Activated CD4-positive, alpha-beta T cell treated with anti-CD3 and anti-CD28 coated beads for 24 hours (primary cell): ENCODE data around the gene OSBPL10.
"Not testable (repeated sequence)": the region's sequence is repeated elsewhere in the genome, so short reads cannot be mapped to it uniquely, and the experiment has no call there.

Experiments
- DNase-seq, 2 donors: peaks; one replicate each; pipeline ENCODE4 v3.0.0-alpha.2; 2020; ENCODE audit warnings: low read depth in 2 of 2

OSBPL10 gene

DNA sequence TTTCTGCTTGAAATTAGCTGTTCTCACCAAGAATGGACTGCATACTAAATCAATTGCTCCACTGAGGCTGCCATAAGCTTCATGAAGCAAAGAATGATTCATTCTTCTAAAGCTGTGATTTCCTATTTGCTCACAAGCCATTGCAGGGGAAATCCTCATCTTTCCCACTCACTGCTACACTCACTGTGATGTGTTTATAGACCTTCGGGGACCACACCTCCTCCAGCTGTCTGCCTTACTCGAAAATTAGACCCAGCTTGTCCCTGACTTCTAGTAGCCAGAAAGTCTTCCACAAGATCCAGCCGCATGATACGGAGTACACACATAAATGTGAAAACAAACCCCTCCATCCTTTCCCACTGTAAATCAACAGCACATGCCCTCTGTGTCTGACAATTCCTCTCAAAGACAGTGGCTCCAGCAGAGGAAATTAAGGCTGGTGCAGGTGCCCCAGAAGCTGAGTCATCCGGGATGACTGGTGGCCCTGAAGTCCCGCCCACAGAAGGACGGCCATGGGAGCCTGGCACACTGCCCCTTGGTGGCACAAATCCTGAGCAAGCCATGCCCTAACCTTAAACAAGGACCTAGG lies 276.4 kb downstream of the OSBPL10 start:
- peak in 1 of 2 donors; percentile 2 for DNase-seq

DNA sequence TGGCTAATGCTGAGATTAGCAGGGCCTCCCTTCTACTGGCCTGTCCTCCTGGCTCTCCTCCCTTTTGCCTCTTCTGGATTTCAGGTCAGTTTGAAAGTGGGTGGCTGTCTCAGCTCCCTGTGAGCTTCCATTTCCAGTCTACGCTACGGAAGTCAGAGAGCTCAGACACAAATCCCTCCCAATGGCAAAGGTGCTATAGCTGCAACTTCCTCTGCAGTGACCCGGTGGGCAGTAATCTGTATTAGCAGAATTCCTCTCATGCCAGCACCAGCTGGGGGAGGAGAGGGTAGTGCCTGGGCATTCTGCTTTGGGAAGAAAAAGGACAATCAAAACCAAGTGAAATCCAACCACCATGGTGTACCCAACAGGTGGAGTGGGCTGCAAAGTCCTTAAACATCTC lies 276.9 kb downstream of the OSBPL10 start:
- no peak for DNase-seq

GRCh38 chr3:31701286-31701685 lies 279.8 kb downstream of the OSBPL10 start:
- no peak for DNase-seq

DNA sequence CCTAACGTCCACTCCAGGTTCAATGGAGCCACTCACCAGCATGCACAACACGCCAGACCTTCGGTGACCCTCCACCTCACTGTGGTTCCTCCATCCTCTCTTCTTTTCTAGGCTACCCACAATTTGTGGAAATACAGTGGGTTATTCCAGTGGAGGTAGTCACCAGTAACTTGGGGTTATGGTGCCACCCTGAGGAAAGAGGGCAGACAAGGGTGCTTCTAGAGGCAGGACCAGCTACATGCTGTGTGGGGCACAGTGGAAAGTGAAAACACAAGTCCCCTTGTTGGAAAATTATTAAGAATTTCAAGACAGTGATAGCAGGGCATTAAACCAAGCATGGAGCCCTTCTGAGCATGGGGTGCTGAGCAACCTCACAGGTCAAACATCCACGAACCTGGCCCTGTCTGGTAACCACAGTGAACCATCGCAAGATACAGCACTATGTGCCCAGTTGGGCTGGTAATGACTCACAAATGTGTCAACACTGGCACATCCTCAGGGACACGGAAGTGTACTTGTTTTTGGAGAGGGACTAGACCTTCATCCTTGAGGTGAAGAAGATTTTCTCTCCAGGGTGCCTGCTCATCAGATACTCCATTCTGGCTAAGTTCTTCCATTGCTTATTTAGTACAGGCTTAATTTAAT lies 281.6 kb downstream of the OSBPL10 start:
- DNase-seq = no peak

DNA sequence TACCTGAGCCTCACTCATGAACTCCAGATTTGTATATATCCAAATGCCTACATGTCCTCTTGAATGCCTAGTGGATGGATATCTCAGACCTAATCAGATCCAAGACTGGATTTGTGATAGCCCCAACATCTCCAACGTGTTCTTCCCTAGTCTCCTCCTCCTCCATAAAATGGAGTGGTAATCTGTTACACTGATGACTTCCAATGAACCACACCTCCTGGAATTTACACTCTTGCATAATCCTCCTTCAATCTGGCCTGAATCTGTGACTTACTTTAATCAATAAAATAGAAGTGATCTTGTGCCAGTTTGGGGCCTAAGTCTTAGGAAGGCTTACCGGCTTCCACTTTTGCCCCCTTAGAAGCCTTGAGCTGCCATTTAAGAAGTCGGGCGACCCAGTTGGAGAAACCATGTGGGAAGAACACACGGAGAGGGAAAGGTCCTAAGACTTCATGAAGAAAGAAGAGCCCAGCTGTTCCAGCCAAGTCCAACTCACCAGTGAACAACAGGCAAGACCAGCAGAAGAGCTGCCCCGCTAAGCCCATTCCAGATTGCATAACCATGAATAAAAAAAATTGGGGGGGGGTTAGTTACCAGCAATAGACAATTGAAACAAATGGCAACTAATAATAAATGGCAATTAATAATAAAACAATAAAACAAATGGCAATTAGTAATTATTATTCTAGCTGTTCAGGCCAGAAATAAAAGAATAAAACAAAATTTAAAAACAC lies 284.1 kb downstream of the OSBPL10 start:
- DNase-seq = no peak

DNA sequence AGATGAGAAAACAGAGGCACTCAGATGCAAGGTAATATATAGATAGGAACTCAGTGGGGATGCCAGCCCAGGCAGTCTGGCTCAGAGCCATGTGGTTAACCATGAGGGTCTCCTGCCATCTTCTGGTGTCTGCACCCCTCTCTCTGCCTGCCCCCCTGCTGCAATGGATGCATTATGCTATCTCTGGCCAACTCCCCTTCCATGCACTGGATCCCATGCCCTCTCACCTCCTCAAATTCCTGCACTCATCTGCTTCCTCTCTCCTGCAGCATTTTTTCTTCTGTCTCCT lies 285.1 kb downstream of the OSBPL10 start:
- DNase-seq = no peak

DNA sequence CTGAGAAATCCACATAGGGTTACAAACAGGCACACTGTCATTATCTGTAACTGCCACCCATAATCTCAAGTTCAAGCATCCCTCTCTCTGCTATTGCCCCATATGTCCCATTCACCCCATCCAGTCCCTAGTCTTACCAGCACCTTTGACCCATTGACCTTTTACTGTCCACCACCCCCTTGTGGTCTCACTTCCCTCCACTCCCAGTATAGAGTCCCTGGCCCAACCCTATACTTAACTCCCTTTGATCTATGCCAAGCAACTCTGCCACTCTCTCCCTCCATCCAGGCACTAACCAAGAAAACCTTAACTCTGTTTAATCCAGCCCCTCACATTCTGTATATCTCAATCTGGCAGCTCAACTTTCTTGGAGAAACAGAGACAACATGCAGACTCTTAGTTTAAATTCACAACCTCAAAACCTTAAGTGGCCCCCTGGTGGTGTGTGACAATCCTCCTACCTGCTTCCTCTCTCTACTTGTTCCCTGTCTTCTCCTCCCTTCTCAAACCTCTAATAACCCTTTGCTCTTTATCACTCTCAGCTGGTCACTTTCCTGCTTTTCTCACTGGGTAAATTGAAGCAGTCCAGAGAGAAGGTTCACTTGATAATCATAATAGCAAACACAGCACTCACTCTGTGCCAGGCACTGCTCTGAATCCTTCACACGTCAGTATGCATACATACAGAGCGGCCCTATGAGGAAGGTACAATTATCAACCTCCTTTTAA lies 285.6 kb downstream of the OSBPL10 start:
- DNase-seq = no peak

GRCh38 chr3:31693346-31693745 lies 287.7 kb downstream of the OSBPL10 start:
- no peak for DNase-seq

DNA sequence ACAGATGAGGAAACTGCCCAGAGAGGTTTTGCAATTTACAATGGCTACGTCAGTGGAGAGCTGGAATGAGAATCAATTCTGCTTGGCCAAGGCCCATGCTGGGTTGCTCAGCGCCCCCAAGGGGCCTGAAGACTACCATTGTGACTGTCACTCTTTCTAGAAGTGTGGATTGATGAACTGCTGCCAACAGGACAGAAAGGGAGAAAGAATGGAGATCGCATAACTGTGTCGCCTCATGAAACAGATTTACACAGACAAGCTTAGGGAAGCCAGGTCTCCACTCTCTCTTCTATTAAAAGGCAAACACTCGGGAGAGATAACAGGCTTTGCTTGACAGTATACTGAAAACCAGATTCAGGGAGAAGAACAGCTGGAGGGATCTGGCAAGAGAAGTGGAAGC lies 288.3 kb downstream of the OSBPL10 start:
- DNase-seq = no peak

DNA sequence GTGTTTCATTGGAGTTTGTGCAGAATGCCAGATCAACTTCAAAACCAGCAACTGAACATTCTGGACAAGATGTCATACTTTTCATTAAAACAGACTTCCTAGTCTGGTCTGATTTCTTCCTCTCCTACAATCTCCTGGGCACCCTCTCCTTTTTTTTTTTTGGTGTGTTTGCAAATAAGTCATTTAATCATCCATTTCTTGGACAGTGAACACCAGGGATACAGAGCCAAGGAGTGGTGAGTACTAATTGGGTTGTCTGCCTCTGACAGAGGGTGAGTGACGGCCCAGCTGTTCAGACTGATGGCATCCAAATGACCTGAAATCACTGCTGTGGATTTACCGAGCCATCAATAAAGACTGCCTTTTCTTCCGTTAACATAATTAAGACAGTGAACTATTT lies 290.3 kb downstream of the OSBPL10 start:
- DNase-seq = no peak

DNA sequence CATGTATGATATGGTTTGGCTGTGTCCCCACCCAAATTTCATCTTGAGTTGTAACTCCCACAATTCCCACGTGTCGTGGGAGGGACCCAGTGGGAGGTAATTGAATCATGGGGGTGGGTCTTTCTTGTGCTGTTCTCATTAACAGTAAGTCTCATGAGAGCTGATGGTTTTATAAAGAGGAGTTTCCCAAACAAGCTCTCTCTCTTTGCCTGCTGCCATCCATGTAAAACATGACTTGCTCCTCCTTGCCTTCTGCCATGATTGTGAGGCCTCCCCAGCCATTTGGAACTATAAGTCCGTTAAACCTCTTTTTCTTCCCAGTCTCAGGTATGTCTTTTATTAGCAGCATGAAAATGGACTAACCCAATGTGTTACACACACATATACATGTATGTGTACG lies 291.5 kb downstream of the OSBPL10 start:
- DNase-seq = not testable (repeated sequence)

- DNase-seq = no peak
Measured at GRCh38 chr3:31688984-31689383, 292.1 kb downstream of the OSBPL10 start.

GRCh38 chr3:31687020-31687802 lies 293.9 kb downstream of the OSBPL10 start:
- DNase-seq = no peak

DNA sequence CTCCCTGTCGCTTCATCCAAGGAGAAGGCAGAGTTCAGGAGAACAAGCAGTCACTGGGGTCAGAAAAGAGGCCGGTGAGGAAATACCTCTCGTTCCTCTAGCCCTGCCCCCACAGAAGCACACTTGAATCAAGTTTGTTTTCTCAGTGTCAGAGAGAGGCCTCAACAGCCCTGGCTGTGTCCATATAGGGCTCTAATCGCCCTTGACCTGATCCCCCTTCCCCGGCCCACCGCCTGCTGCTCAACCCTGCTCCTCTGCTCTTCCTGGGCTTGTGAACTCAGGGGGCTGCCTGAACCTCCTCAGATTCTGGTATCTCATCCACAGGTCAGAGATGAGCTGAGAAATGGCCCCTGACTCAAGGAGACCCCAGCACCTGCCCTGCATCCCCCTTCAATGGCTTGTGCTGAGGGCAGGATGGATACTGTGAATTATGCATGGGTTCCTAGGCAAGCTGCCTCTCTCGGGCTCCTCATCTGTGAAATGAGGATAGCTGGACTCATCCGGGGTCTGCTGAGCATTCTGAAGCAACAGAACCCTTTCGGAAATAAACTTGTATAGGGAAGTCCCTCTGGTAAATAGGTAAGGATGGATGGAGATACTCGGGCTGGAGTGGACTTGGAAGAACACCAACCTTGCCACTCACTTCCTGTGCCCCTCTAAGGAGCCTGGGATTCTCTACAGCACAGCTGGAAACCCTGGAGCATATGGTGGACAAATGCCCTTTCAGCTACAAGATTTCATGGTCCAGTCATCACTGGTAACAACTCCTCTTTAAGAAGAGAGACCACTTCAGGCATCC lies 300.8 kb downstream of the OSBPL10 start:
- DNase-seq = no peak

DNA sequence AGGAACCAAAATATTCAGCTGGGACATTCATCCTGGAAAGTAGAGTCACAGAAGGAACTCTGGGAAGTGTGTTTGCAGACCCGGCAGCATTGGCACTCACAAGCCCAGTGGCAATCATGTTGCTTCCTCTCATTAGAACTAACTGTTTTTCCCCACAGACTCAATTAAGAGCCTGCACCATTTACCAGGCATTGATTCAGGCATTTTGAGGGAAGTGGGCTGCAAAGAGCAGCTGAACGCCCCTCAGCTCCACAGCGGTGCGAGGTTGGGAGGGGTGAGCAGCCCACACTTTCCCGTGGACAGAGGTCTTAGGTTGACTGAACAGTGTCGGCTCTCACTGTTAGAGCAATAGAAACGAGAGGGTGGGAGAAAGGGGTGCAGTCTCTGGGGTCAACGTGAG lies 304.5 kb downstream of the OSBPL10 start:
- DNase-seq = no peak

DNA sequence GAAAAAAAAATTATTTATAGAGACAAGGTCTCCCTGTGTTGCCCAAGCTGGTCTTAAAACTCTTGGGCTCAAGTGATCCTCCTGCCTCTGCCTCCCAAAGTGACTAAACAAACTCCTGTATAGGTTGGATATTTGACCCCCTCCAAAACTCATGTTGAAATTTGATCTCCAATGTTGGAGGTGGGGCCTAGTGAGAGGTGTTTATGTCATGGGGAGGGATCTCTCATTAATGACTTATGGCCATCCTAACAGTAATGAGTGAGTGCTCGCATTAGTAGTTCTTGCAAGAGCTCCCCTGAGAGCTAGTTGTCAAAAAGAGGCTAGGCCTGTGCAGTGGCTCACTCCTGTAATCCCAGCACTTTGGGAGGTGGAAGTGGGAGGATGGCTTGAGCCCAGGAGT lies 307.1 kb downstream of the OSBPL10 start:
- DNase-seq = no peak

GRCh38 chr3:31671976-31672375 lies 309.1 kb downstream of the OSBPL10 start:
- DNase-seq = no peak

DNA sequence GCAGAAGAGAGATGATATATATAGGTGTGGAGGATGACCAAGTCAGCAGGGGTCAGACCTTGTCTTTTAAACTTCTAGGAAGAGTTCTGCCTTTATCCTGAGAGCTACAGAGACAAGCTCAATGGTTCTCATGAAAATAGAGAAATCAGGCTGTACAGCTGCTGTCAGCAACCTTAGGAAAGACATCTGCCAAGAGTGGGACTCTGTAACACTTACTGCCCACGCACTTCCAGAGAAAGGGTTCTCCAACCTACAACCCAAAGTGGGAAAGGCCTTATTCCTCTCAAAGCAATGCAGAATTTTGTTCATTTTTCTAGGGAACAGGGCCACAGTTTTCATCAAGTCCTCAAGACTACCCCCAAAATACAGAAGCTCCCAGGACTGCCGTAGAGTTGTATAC lies 309.6 kb downstream of the OSBPL10 start:
- DNase-seq = no peak

GRCh38 chr3:31670722-31671121 lies 310.3 kb downstream of the OSBPL10 start:
- DNase-seq = no peak

DNA sequence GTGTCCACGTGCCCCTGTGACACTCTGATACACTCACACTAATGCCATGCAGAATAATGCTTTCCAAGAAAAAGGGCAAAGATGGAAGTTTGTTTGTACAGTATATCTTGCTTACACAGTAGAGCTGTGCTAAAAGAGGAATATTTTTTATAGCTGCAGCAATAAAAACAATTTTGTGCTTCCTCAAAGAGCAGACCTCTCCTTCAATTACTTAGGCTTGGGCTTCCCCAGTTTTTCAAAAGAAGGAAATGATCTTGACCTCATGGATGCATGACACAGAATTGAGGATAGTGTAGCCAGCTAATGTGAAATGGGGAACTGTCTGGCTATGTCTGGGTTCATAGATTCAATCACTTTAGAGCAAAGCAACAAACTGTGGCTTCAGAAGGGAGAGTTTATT lies 310.9 kb downstream of the OSBPL10 start:
- no peak for DNase-seq

GRCh38 chr3:31668242-31668641 lies 312.8 kb downstream of the OSBPL10 start:
- no peak for DNase-seq
